ENCODE results near the gene CDC20B.

Gene CDC20B

GRCh38 chr5:55172051-55172899 lies 702 bp downstream of the CDC20B start:
- Histone ChIP-seq H2AFZ (ENCODE audit: low read depth, low read length) (no peak overlapping the region), H3K27ac (ENCODE audit: low read length) (no peak overlapping the region), H3K4me2 (ENCODE audit: insufficient read depth, low read length) (peak overlapping the region; percentile 63), H3K27me3 (ENCODE audit: insufficient read depth, low read length, poor library complexity) (peaks cover 17% of the 10 kb centered on the region), H3K36me3 (ENCODE audit: insufficient read depth, low read length) (no peaks in the 10 kb centered on the region), H3K4me3 (ENCODE audit: low read depth in 1 of 2, low read length in 2 of 2) (peak overlapping the region in 1 of 2 experiments; percentile 46; a peak in 2 of 4 replicates), H3K79me2 (ENCODE audit: insufficient read depth, low read length) (no peaks in the 10 kb centered on the region), H3K9ac (ENCODE audit: low read depth, low read length) (no peak overlapping the region), H4K20me1 (ENCODE audit: insufficient read depth, low read length) (no peaks in the 10 kb centered on the region), H3K4me1 (ENCODE audit: insufficient read depth, low read length) (peaks cover 18% of the 10 kb centered on the region), H3K9me3 (ENCODE audit: insufficient read depth, low read length, severe bottlenecking) (no peaks in the 10 kb centered on the region)
- ATAC-seq (ENCODE audit: insufficient read depth, low read depth) (peak; percentile 89), DNase-seq (peak; percentile 66)
- TF ChIP-seq EZH2 (IDR thresholded peaks at IDR 0.05; ENCODE audit: borderline replicate concordance, low read depth, low read length, severe bottlenecking) (no peak), CTCF (IDR thresholded peaks at IDR 0.05; ENCODE audit: borderline replicate concordance, extremely low read depth, low read length, poor library complexity, severe bottlenecking) (peak; percentile 96)

GRCh38 chr5:55171471-55171870 lies 1.5 kb downstream of the CDC20B start:
- DNase-seq = no peak
- Histone ChIP-seq H2AFZ (ENCODE audit: low read depth, low read length) (no peak overlapping the region), H3K27me3 (ENCODE audit: insufficient read depth, low read length, poor library complexity) (peaks cover 17% of the 10 kb centered on the region), H3K9me3 (ENCODE audit: insufficient read depth, low read length, severe bottlenecking) (no peaks in the 10 kb centered on the region), H3K79me2 (ENCODE audit: insufficient read depth, low read length) (no peaks in the 10 kb centered on the region), H3K36me3 (ENCODE audit: insufficient read depth, low read length) (no peaks in the 10 kb centered on the region), H3K4me2 (ENCODE audit: insufficient read depth, low read length) (no peak overlapping the region), H3K27ac (ENCODE audit: low read length) (no peak overlapping the region), H4K20me1 (ENCODE audit: insufficient read depth, low read length) (no peaks in the 10 kb centered on the region), H3K9ac (ENCODE audit: low read depth, low read length) (no peak overlapping the region), H3K4me1 (ENCODE audit: insufficient read depth, low read length) (peaks cover 18% of the 10 kb centered on the region), H3K4me3 (ENCODE audit: low read depth in 1 of 2, low read length in 2 of 2) (no peak overlapping the region)
- no peak for ATAC-seq (ENCODE audit: insufficient read depth, low read depth)
- TF ChIP-seq CTCF (IDR thresholded peaks at IDR 0.05; ENCODE audit: borderline replicate concordance, extremely low read depth, low read length, poor library complexity, severe bottlenecking) = no peak
- TF ChIP-seq EZH2 (IDR thresholded peaks at IDR 0.05; ENCODE audit: borderline replicate concordance, low read depth, low read length, severe bottlenecking) = no peak

- Histone ChIP-seq H3K36me3 (ENCODE audit: insufficient read depth, low read length) (no peaks in the 10 kb centered on the region), H4K20me1 (ENCODE audit: insufficient read depth, low read length) (no peaks in the 10 kb centered on the region), H3K4me2 (ENCODE audit: insufficient read depth, low read length) (no peak overlapping the region)
These were observed 10.3 kb downstream of the CDC20B start for GRCh38 chr5:55162666-55163065.

More at GRCh38 chr5:55162666-55163065, 10.3 kb downstream of the CDC20B start:
- H2AFZ ChIP-seq (ENCODE audit: low read depth, low read length) = no peak overlapping the region
- peaks cover 14% of the 10 kb centered on the region for H3K27me3 ChIP-seq (ENCODE audit: insufficient read depth, low read length, poor library complexity)
- H3K4me3 ChIP-seq (ENCODE audit: low read depth in 1 of 2, low read length in 2 of 2) = no peak overlapping the region
- no peaks in the 10 kb centered on the region for H3K9me3 ChIP-seq (ENCODE audit: insufficient read depth, low read length, severe bottlenecking)
- H3K9ac ChIP-seq (ENCODE audit: low read depth, low read length) = no peak overlapping the region
- H3K4me1 ChIP-seq (ENCODE audit: insufficient read depth, low read length) = no peaks in the 10 kb centered on the region
- ATAC-seq (ENCODE audit: insufficient read depth, low read depth) (no peak), DNase-seq (no peak)
- no peak for TF ChIP-seq CTCF (IDR thresholded peaks at IDR 0.05; ENCODE audit: borderline replicate concordance, extremely low read depth, low read length, poor library complexity, severe bottlenecking)
- TF ChIP-seq EZH2 (IDR thresholded peaks at IDR 0.05; ENCODE audit: borderline replicate concordance, low read depth, low read length, severe bottlenecking) = no peak
- H3K27ac ChIP-seq (ENCODE audit: low read length) = no peak overlapping the region
- no peaks in the 10 kb centered on the region for H3K79me2 ChIP-seq (ENCODE audit: insufficient read depth, low read length)

Data from DND-41 (cell line).